Fibroblast of skin of right biceps (primary cell): ENCODE data around the gene TTL.
"Not testable (repeated sequence)": the region's sequence is repeated elsewhere in the genome, so short reads cannot be mapped to it uniquely, and the experiment has no call there.

ENCODE experiments used
- DNase-seq: peaks from one replicate; pipeline ENCODE4 v3.0.0-alpha.2; 2013

The TTL gene

DNA sequence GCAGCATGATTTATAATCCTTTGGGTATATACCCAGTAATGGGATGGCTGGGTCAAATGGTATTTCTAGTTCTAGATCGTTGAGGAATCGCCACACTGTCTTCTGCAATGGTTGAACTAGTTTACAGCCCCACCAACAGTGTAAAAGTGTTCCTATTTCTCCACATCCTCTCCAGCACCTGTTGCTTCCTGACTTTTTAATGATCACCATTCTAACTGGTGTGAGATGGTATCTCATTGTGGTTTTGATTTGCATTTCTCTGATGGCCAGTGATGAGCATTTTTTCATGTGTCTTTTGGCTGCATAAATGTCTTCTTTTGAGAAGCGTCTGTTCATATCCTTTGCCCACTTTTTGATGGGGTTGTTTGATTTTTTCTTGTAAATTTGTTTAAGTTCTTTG is 42.3 kb downstream of the TTL start:
- DNase-seq = not testable (repeated sequence)

DNA sequence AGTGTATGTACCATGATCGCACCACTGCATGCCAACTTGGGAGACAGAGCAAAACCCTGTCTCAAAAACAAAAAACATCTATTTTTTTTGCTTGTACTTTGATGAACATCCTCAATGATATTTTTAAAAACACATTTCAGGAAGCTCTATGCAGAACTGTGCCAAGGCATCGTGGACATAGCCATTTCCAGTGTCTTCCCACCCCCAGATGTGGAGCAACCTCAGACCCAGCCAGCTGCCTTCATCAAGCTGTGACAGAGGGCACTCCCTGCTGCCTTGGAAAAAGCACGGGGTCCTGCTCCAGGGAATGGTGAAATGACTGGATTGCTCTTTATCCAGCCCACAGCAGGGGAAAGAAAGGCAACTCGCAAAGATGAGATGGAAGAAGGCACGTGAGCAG is 46.6 kb downstream of the TTL start:
- no peak for DNase-seq

DNA sequence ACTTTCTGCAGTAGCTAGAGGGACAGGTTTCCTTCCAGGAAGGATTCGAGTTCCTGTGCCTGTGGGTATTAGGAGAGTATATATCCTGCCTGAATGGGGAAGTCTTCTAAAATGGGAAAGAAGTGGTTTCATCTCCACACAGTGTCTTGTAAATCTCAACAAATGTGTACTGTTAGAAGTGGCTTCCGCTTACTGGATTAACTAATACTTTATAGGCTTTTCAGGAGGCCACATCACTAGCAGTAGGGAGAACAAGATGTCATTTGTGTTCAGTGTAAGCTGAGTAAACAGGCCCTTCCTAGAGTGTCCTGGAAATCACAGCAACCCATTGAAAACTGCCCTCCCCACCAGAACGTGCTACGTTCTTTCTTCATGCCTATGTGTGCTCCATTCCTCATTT is 47.8 kb downstream of the TTL start:
- DNase-seq = no peak

DNA sequence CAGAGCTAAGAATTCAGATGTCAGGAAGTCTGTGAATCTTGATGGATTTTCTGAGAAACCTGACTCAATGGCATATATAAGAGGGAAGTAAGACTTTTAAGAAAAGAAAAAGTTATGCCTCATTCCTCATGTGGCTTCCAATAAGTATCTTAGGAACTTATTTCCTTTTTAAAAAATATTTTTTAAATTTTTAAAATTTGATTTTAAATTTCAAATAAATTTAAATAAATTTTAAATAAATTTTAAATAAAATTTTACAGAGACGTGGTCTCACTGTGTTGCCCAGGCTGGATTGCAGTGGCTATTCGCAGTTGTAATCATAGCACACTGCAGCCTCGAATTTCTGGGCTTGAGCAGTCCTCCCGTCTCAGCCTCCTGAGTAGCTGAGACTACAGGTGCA is 48.8 kb downstream of the TTL start:
- no peak for DNase-seq

DNA sequence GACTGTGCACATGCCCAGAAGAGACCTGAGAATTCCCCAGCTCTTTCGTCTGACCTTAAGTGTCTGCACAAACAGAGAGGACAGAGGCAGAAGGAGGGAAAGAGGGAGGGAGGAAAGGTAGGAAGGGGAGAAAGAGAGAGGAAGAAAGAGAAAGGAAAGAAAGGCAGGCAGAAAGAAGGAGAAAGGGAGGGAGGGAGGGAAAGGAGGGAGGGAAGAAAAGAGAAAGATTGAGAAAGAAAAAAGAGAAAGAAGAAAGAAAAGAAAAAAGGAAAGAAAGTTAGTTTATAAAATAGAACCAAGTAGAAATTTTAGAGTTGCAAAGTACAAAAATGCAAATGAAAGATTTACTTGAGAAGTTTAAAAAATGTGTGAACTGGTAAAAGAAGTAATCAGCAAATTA is 52.9 kb downstream of the TTL start:
- no peak for DNase-seq

DNA sequence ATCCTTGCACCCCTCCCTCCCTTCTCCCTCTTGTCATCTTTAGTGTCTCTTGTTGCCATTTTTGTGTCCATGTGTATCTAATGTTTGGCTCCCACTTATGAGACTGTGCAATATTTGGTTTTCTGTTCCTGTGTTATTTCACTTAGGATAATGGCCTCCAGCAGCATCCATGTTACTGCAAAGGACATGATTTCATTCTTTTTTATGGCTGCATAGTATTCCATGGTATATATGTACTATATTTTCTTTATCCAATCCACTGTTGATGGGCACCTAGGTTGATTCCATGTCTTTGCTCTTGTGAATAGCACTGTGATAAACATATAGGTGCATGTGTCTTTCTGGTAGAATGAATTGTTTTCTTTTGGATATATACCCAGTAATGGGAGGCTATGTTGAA is 54.7 kb downstream of the TTL start:
- DNase-seq = not testable (repeated sequence)

DNA sequence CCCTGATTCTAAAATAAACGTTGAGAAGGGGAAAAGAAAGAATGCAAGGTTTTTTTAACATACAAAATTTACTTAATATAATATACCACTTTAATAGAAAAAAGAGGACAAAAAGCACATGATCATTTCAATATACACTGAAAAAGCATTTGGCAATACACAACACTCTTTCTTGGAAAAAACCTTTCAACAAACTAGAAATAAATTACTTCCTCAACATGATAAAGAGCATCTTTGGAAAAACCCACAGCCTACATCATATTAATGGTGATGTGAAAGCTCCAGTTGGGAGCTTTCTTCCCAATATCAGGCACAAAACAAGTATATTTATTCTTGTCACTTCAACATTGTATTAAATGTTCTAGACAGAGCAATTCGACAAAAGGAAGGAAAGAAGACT is 57.4 kb downstream of the TTL start:
- DNase-seq = no peak

DNA sequence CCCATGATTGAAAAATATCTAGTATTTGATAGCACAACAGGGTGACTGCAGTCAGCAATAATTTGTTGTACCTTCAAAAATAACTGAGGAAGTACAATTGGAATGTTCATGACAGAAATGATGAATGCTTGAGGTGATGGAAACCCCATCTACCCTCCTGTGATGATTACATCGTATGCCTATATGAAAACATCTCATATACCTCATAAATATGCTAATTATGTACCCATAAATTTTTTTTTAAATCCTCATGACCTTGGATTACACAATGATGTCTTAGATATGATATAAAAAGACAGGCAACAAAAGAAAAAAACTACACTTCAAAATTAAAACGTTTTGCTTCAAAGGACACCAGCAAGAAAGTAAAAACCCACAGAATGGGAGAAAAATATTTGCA is 59.0 kb downstream of the TTL start:
- DNase-seq = no peak

DNA sequence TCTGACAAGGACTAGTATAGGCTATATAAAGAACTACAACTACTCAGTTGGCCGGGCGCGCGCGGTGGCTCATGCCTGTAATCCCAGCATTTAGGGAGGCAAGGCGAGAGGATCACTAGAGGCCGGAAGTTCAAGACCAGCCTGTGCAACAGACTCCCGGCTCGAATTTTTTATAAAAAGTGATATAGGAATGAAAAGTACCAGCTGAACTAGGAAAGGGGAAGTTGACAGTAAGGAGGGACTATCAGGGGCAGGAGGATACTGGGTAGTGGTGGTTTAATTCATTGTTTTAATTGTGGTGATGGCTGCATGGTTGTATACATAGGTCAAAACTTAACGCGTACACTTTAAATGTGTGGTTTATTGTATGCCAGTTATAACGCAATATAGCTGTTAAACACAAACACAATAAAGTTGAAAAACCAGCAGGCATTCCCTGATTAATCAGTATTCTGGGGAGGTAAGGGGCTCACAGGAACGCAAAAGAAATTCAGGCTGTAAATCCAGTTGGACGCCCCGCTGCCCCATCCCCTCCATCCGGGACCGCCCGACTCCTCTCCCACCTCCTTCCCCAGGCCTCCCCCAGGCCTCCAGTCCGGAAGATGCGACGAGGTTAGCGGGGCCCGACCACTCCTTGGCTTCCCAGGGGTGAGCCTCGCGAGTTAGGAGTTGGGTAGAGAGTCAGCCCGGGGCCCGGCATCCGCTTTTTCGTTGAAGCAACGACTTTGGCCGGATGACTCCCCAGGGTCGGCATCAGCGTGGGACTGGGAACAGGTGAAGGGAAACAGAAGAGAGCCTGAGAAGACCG is 59.6 kb downstream of the TTL start:
- peak; percentile 70 for DNase-seq

DNA sequence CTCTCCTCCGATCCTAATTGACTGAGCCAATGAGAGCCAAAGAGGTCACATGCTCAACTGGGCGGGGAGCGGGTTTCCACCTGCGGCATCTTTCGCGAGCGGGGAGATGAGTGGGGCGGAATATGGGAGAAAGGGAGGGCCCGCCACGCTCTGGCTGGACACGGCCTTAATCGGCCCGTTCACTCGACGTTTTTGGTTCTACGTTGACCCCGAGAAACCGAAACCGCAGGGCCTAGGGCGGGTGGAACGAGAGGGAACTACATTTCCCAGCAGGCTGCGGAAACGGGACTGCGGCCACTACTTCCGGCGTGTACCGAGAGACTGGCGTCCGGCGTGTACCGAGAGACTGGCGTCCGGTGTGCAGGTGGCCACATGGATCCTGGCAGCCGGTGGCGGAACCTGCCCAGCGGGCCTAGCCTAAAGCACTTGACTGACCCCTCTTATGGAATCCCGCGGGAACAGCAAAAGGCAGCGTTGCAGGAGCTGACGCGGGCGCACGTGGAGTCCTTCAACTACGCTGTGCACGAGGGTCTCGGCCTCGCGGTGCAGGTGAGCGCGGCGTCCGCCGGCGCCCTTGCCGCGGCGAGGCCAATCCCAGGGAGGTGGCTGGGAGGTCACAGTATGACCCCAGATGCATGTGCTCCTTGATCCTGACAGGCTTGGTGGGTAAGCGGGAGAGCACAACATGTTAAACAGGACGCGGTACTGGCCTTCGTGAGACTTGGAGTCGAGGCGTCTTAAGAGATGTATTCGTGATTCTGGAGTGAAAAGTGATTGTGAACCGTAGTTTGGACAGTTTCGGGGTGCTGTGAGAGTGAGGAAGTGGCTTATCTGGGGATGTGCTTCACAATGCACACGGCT is 60.4 kb downstream of the TTL start, which contains the start of gene POLR1B:
Gene POLR1B, plus strand, starts transcription at position 343 of the 861 bp plus-strand sequence. Its CDS starts 30 bp downstream, at position 373.
- DNase-seq = peak; percentile 79

DNA sequence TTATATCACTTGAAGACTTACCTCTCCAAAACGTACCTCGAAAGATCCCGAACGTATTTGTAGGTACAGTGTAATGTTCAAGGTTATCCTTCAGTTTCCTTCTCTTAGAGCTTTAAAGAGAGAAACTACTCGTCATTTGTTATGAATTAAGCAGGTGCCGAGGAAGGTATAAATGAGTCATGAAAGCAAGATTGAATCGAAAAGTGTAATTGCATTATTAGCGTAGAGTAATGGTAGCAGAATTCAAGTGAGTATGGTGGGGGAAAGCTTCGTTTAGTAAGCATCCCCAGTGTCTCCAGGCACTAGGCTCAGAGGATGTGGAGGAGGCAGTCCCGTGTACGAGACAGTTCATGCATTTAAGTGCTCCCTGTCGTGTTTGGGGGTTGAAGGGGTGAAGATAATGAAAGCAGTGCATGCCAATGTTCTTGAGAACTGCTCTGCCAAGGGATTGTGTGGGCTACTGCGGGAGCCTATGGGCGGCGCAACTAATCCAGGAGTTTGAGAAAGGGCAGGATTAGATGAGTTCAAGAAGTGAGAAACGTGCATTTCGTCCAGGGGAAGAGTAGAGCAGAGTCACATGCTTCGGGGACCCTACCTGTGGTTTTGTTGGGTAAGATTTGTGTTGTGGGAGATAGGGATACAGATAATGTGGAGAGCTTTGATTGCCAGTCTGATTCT is 61.2 kb downstream of the TTL start:
- DNase-seq = no peak

DNA sequence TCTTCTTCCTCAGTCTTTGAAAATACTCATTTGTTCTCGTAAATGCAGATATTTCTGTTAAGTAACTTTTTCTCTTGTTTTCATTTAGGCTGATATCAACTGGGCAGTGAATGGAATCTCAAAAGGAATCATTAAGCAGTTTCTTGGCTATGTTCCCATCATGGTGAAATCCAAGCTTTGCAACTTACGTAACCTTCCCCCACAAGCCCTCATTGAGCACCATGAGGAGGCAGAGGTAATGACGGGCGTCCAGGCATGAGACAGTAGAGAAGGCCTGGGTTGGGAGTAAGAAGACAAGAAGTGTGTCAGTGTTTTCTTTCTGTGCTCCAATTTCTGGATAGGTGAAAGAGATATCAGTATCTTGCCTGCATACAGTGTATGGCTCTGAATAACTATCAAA is 65.4 kb downstream of the TTL start:
- peak; percentile 21 for DNase-seq

DNA sequence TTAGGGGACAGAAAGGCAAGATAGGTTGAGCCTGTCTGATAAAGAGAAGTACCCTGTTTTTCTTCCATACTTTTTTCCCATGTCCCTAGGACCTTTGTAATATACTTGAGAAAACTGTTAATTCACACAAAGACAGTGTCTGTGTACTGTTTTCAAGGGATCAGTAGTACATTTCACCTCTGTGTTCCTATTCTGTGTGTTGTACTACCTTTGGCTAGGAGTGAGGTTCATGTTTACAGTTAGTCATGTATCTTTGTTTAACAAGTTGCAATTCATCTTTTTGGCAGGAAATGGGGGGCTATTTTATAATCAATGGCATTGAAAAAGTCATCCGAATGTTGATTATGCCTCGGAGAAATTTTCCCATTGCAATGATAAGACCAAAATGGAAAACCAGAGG is 67.0 kb downstream of the TTL start:
- DNase-seq = no peak

DNA sequence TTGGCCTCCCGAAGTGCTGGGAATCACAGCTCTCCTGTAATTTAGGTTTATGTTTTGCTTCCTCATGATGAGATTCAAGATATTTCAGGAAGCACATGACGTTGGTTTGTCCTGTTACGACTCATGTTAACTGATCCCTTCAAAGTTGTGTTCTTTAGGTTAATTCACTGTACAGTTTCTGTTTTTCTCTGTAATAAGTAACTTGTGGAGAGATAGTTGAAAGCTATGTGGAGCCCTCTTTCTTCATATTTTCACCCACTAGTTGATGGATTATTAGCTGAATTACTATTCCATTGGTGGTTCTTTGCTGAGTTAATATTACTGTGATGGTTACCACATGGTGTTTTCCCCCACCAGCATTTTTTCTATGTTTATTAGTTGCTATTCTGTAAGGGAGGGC is 84.1 kb downstream of the TTL start:
- no peak for DNase-seq

DNA sequence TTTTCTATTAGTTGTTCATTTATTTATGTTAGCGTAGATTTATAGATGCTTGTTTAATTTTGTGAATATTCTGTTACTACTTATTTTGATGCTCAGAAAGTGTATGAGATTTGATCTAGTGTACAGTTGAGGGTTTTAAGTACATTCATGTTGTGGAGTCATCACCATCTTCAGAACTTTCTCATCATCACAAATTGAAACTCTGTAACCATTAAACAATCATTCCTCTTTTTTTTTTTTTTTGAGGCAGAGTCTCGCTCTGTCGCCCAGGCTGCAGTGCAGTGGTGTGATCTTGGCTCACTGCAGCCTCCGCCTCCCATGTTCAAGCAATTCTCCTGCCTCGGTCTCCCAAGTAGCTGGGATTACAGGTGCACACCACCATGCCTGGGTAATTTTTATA is 84.6 kb downstream of the TTL start:
- DNase-seq = not testable (repeated sequence)

DNA sequence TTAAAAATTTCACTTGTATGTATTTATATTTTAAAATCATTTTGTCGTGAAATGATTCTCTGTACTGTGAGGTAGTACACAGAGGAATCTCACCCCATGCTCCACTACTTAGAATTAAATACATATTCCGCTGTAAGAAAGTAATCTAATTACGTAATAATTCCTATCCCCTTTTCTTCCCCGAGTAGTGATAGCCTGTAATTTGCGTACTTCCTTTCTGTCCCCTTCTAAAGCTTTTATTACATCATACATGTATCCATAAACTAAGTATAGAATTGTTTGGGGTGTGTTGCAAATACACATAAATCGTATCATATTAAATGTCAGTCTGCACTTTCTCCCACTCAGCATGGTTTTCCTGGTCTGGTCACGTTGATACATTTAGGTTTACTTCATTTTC is 90.0 kb downstream of the TTL start:
- DNase-seq = no peak

DNA sequence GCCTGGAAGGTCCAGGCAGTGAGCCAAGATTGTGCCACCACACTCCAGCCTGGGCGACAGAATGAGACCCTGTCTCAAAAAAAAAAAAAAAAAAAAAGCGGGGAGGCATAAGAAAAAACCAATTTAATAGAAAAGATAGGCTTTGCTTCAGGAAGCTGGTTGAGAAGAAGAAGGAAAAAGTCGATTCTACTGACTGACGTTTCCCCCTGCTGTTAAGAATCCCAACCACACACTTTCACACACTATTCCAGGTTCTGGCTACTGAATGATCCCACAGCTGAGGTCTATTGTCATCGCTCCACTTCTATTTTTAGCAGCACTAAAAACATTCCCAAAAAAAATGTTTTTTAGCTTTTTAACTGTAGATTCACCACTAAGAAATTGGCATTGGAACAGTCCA is 95.8 kb downstream of the TTL start:
- DNase-seq = peak; percentile 41

DNA sequence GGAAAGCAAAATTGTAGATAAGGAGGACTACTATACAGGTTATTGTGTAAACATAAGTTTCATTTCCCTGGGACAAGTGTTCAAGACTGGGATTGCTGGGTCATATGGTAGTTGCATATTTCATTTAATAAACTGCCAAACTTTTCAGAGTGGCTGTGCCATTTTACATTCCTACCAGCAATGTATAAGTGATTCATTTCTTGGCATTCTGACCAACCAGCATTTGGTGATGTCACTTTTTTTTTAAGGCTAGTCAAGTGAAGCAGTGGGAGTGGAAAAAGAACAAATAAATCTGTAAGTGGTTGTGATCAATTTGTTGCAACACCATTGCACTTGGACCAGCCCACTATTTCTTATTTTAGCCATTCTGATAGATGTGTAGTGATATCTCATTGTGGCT is 97.3 kb downstream of the TTL start:
- peak; percentile 88 for DNase-seq

DNA sequence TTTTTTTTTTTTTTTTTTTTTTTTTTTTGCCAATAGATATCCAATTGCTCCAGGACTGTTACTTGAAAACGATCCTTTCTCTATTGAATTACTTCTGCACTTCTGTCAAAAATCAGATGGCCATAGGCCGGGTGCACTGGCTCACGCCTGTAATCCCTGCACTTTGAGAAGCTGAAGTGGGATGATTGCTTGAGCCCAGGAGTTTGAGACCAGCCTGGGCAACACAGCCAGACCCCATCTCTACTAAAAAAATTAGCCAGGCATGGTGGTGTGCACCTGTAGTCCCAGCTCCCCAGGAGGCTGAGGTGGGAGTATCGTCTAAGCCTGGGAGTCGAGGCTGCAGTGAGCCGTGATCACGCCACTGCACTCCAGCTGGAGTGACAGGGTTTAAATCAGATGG is 98.1 kb downstream of the TTL start:
- DNase-seq = no peak

DNA sequence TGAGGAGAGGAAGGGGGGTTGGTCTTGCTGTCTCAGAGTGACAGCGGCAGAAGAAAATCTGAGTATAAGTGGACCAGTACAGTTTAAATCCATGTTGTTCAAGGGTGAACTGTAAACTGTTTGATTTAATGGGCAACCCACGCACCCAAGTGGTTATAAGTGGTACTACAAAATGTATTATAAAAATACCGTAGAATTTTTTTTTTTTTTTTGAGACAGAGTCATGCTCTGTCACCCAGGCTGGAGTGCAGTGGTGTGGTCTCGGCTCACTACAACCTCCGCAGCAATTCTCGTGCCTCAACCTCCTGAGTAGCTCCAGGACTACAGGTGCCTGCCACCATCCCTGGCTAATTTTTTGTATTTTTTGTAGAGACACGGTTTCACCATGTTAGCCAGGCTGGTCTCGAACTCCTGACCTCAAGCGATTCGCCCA is 100.4 kb downstream of the TTL start:
- peak; percentile 73 for DNase-seq

DNA sequence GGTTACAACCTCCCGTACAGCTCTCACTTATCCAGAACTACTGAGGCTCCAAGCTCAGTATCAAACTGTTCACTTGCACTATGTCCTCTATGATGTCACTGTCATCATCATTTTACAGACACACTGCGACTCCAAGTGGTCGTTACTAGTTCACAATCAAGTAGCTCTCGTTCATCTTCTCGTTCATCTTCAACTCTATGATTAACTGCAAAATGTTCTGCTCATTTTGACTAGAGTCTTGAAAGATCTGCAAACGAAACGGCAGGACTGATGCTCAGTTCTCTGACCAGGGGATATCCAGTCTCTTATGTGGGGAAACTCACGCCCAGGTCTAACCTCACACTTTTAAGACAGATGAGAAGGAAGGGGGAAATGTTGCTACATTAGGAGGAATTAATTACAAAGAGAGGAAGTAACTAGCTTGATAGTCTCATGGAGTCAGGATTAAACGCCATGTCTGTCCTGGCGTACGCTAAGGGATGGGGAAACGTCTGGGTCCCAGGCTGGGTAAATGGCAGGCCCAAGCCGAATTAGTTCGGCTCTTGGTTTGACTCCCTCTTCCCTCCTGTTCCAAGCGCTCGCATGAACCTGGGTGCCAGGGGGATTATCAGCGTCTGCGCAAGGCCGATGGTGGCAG is 101.7 kb downstream of the TTL start:
- peak; percentile 25 for DNase-seq

DNA sequence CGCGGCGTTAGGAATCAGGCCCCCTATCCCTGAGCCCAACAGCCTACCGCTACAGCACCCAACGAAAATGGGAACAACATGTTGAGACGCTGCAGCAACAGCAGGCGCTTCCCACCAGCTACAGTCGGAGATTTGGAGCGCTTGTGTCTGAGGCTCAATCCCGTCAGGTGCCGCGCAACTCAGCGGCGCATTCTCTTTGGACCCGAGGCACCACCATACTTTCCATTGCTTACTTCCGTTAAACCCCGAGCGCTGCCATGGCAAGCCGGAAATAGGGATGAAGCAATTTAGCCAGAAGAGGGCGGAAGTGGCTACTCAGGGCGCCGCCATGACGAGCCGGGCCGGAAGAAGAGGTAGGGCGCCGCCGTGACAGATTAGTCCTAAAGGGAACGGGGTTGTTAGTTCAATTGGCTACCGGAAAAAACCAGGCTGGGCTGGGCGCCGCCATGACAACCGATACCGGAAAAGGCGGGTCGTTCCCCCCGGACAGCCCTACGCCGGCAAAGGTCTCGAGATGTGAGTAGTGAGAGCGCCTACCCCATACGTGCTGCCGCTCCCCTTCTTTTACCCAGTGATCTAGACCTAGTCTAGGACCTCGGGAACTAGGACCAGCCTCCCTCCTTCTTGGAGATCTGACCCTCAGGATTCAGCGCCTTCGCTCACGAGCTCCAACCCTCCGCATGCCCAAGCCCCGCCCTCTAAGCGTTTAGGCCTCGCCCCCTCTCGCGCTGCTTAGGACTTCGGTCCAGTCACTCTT is 102.4 kb downstream of the TTL start, which contains the start of gene CHCHD5:
Gene CHCHD5, plus strand, starts transcription at position 476 of the 757 bp plus-strand sequence. Its CDS starts 39 bp downstream, at position 515.
- peak; percentile 97 for DNase-seq
